ENCODE measurements around the gene GSTO2.

GSTO2 gene

DNA sequence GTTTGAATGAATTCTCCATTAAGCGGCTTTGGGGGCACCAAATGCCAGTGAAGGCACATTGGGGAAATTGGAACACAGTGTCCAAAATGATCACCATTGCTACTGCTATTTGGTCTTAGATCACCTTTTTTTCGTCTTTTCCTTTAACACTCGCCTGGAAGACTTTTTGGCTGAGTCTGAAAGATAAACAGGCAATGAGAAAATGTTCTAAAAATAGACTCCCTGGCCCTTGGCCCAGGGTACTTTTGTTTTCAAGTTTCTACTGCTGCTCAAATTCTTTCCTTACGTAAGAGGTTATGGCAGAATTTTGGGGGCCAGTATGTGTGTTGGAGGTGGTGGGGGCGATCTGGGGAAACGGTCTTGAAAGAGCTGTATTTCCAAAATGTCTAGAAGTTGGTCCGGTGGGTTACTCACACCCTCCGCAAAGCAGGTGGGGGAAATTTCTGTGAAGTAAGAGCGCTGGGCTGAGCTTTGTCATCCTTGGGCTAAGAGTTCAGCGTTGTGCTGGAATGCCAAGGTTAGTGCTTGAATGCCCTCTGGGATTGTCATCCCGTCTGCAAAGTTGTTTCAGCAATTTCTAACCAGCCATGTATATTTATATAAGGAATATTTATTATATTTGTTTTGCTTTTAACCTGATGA, 70.6 kb downstream of the GSTO2 start:
- DNase-seq (ENCODE audit: low read depth, low spot score): peak; percentile 88

GRCh38 chr10:104340111-104340526, 71.1 kb downstream of the GSTO2 start:
- DNase-seq (ENCODE audit: low read depth, low spot score): no peak

DNA sequence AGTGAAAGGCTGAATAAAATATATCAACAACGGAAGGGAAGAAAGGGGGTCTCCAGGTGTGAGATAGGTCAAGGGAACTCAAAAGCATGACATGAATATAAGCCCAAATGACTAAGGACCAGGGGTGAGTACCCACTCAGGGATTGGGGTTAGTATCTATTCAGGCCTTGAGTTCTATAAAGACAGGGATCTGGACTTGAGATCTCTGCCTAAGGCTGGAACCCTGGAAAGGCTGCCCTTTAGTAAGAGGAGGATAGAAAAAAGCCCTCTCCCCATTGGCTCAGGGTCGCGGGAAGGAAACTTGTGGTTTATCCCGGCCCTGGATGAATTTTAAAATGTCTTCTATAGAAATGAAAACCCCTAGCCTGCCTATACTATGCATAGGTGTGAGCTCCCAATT, 71.7 kb downstream of the GSTO2 start:
- no peak for DNase-seq (ENCODE audit: low read depth, low spot score)

- DNase-seq (ENCODE audit: low read depth, low spot score): no peak
Measured at GRCh38 chr10:104342941-104343411, 74.0 kb downstream of the GSTO2 start.

DNA sequence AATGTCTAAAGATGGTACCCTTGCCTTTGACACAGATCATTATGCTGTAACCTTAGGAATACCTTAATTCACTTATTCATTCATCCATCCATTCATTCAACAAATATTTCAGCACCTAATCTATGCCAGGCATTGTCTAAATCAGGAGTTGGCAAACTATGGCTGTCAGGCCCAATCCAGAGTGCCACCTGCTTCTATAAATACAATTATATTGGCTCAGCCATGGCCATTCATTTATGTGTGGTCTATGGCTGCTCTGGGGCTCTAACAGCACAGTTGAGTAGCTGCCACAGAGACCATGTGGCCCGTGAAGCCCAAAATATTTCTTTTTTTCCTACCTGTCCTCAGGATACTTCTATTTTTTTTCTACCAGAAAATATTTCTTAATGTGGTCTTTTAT, 75.2 kb downstream of the GSTO2 start:
- no peak for DNase-seq (ENCODE audit: low read depth, low spot score)

- DNase-seq (ENCODE audit: low read depth, low spot score): no peak
Measured at GRCh38 chr10:104345515-104345914, 76.5 kb downstream of the GSTO2 start.

DNA sequence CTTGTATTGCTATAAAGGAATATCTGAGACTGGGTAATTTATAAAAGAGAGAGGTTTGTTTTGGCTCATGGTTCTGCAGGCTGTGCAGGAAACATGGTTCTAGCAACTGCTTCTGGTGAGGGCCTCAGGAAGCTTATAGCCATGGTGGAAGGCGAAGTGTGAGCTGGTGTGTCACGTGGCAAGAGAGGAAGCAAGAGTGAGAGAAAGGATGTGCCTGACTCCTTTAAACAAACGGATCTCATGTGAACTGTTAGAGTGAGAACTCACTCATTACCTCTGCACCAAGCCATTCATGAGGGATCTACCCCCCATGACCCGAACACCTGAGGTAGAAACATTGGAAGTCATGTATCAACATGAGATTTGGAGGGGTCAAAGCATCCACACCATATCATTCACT, 77.0 kb downstream of the GSTO2 start:
- DNase-seq (ENCODE audit: low read depth, low spot score): no peak

GRCh38 chr10:104347295-104348045, 78.5 kb downstream of the GSTO2 start:
- DNase-seq (ENCODE audit: low read depth, low spot score): no peak

- no peak for DNase-seq (ENCODE audit: low read depth, low spot score)
Measured at GRCh38 chr10:104348601-104349000, 79.6 kb downstream of the GSTO2 start.

GRCh38 chr10:104349623-104350126, 80.7 kb downstream of the GSTO2 start:
- peak; percentile 45 for DNase-seq (ENCODE audit: low read depth, low spot score)

- peak; percentile 80 for DNase-seq (ENCODE audit: low read depth, low spot score)
Measured at GRCh38 chr10:104350127-104350635, 81.2 kb downstream of the GSTO2 start.

GRCh38 chr10:104351061-104351702, 82.2 kb downstream of the GSTO2 start:
- DNase-seq (ENCODE audit: low read depth, low spot score): peak; percentile 39

DNA sequence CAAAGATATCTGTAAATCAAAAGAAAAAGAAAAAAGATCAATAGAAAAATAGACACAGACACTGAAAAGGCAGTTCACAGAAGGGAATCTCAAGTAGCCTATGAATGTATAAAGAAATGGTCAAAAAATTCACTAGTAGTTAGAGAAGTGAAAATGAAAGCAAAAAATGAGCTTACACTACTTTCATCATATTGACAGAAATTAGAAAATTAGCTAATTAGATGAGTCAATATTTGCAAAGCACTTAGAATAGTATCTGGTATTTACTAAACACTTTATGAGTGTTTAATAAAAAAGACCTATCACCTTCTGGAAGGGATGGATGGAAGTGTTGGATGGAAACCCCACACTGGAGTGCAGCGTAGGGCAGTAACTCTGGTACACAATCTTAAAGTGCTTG, 82.9 kb downstream of the GSTO2 start:
- DNase-seq (ENCODE audit: low read depth, low spot score): no peak

GRCh38 chr10:104353325-104354048, 84.5 kb downstream of the GSTO2 start, which contains the start of gene CFAP58:
TSS of gene CFAP58 (plus strand) at chr10:104353833. CDS start at chr10:104353898, 65 bp downstream.
- peak; percentile 95 for DNase-seq (ENCODE audit: low read depth, low spot score)

Measured in astrocyte of the hippocampus (primary cell).